Memory B cell (primary cell): Measurements from ENCODE around the gene SFRP5.

Experiments
- ATAC-seq: fragments of 150-1000 bp; cut with Tn5 transposase; 2 replicates; pipeline ENCODE4 v1.10.0; 2021; ENCODE audit warnings: low read depth, mild to moderate bottlenecking, moderate library complexity
- DNase-seq, 2 donors: peaks; one replicate each; pipeline ENCODE4 v3.0.0; 2022; ENCODE audit warnings: low spot score in 2 of 2
- H3K27ac Mint-ChIP-seq: one replicate; pipeline ENCODE4 v1.8.0; 2022; ENCODE audit warnings: mild to moderate bottlenecking, moderate library complexity, mixed read lengths
- H3K27me3 Mint-ChIP-seq: one replicate; pipeline ENCODE4 v1.8.0; 2022; ENCODE audit warnings: mixed read lengths
- H3K36me3 Mint-ChIP-seq: one replicate; pipeline ENCODE4 v1.8.0; 2022; ENCODE audit warnings: mild to moderate bottlenecking, mixed read lengths
- H3K4me1 Mint-ChIP-seq: one replicate; pipeline ENCODE4 v1.8.0; 2022; ENCODE audit warnings: mixed read lengths
- H3K4me3 Mint-ChIP-seq: one replicate; pipeline ENCODE4 v1.8.0; 2022; ENCODE audit warnings: mild to moderate bottlenecking, moderate library complexity, mixed read lengths
- H3K9me3 Mint-ChIP-seq: one replicate; pipeline ENCODE4 v1.8.0; 2022; ENCODE audit warnings: mixed read lengths

The SFRP5 gene

DNA sequence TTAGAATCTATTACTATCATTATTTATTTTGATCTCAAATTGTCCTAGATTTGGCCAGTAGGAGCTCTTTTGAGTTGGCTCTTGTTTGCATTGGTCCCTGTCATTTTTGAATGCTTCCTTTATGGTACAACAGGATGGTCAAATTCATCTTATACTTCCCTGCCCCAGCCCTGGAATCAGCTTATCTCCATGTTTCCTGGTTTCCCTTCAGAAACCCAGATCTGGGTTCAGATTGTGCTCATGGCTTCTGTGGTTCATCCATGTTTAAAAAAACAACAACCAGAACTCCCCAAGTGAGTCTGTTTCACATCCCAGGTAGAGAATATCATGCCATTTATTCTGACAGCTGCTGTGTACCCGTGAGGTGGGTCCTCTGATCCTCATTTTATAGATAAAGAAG is 24.2 kb downstream of the SFRP5 start:
- Mint-ChIP-seq H3K27me3 (no peaks in the 10 kb centered on the region), H3K27ac (no peak overlapping the region), H3K4me3 (no peak overlapping the region), H3K9me3 (no peaks in the 10 kb centered on the region), H3K4me1 (peaks cover 3% of the 10 kb centered on the region), H3K36me3 (peaks cover 39% of the 10 kb centered on the region)
- no peak for DNase-seq
- no peak for ATAC-seq

DNA sequence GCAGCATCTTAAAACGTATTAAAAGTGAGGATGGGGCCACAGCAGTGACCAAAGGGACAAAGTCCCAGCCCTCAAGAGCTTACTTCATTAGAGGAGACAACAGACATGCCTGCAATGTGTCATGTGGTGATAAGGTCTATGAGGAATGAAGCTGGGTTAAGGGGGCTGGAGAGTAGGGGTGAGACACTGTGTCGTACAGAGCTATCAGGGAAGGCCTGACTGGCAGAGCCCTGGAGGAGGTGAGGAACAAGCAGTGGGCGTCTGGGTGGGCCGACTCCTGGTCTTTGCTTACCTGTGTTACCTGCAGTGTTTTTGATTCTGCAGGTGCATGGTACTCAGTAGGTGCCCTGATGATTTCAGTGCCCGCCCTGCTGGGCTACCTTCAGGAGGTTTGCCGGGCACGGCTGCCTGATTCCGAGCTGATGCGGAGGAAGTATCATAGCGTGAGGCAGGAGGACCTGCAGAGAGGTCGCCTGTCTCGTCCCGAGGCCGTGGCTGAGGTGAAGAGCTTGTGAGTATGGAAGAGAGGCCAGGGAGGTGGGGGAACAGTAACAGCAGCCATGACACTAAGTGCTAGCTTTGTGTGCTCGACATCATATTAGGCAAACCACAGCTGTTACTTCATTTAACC is 27.3 kb downstream of the SFRP5 start:
- Mint-ChIP-seq H3K27me3 (no peaks in the 10 kb centered on the region), H3K4me1 (peaks cover 22% of the 10 kb centered on the region), H3K4me3 (no peak overlapping the region), H3K27ac (no peak overlapping the region), H3K36me3 (peaks cover 42% of the 10 kb centered on the region), H3K9me3 (no peaks in the 10 kb centered on the region)
- no peak for DNase-seq
- no peak for ATAC-seq

DNA sequence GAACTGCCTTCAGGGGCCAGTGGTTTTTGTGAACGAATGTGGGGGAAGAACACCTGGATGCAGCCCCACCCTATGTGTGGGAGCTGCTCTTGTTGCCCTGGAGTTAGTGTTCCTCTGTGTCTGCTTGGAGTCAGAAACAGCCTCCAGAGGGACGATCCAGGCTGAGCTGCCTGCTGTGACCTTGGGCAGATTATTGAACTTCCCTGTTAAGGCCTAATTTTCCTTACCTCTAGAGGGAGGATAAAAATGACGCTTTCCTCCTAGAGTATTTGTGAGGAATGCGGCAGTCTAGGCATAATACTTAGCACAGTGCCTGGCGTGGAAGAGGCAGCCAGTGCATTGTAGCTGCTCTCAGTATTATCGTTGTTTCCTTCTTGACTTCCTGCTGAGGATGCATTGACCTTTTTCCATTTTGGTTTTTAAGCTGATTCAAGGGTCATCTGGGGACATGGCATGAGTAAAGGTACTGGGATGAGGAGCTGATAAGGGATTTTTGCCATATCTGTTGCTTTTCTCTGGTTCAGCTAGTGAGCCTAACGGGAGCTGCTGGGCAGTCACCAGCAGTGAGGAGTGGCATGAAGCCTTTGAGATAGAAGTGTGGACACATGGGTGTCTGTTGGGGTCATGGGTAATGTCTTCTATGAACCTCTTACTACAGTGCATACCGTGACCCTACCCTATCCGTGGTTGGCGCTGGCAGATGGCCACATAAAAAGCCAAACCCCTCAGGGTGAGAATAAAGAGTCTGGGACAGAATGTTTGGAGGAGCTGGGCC is 28.4 kb downstream of the SFRP5 start:
- H3K4me1 Mint-ChIP-seq, result peaks cover 26% of the 10 kb centered on the region
- H3K4me3 Mint-ChIP-seq, result no peak overlapping the region
- H3K27ac Mint-ChIP-seq, result no peak overlapping the region
- no peak for DNase-seq
- H3K27me3 Mint-ChIP-seq, result no peaks in the 10 kb centered on the region
- no peaks in the 10 kb centered on the region for H3K9me3 Mint-ChIP-seq
- peaks cover 38% of the 10 kb centered on the region for H3K36me3 Mint-ChIP-seq
- no peak for ATAC-seq

DNA sequence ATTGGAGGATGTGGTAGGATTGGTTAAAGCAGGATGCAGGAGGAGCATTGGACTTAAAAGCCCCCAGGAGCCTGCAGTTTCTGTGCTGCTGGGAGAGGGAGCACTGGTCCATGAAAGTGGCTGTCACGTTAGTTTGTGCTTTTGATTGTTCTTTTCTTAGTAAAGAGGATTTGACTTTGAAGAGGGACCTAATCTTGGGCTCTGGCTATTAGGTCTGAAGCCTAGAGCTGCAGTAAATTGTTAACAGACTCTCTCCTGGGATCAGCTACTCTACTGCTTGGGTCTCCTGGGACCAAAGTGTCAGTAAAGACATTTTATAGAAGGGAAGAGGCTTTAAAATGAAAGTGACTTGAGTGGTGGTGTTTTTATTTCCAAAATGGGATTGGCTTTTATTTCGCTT is 31.2 kb downstream of the SFRP5 start:
- H3K4me3 Mint-ChIP-seq, result no peak overlapping the region
- no peak overlapping the region for H3K27ac Mint-ChIP-seq
- no peak for ATAC-seq
- peaks cover 29% of the 10 kb centered on the region for H3K36me3 Mint-ChIP-seq
- H3K4me1 Mint-ChIP-seq, result peaks cover 42% of the 10 kb centered on the region
- no peak for DNase-seq
- H3K9me3 Mint-ChIP-seq, result no peaks in the 10 kb centered on the region
- H3K27me3 Mint-ChIP-seq, result no peaks in the 10 kb centered on the region

DNA sequence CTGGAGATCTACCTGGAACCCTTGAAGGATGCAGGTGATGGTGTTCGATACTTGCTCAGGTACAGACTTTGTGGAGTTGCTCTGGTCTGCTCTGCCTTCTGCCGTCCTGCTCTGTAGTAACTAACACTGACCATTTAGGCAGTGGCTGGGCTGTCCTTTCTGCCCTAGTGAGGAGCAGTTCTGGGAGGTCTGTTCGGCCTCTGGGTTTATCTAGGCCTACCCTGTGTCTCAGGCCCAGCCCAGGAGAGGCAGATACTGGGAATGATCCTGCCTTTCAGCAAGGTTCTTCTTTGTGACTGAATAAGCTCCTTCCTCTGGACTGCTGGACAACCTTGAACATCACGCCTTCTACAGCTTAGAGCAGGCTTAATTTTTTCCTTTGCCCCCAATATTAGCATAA is 33.2 kb downstream of the SFRP5 start:
- peak overlapping the region; percentile 98 for H3K4me3 Mint-ChIP-seq
- peaks cover 20% of the 10 kb centered on the region for H3K36me3 Mint-ChIP-seq
- H3K9me3 Mint-ChIP-seq, result no peaks in the 10 kb centered on the region
- peak overlapping the region; percentile 97 for H3K27ac Mint-ChIP-seq
- DNase-seq, result no peak
- ATAC-seq, result no peak
- peaks cover 42% of the 10 kb centered on the region for H3K4me1 Mint-ChIP-seq
- no peaks in the 10 kb centered on the region for H3K27me3 Mint-ChIP-seq

DNA sequence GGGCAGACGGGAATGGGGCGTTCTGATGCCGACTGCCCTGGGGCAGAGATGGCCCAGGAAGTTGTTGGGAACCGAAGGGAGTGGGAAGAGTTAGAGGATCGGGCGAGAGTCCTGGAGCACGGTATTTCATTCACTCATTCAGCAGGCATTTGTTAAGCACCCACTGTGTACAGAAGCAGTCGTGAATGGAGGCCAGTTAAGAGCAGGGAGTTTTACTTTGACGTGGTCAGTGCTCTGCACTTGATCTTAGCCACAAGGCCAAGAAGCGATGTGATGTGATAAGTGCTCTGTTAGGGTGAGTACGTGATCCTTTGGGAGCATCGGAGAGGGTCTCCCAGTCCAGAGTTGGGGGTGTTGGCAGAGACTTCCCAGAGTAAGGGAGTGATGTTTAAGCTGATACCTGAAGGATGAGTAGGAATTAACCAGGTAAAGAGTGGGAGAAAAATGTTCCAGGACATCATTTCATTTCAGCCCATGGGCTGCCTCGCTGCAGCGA is 34.0 kb downstream of the SFRP5 start:
- ATAC-seq (no peak), DNase-seq (no peak)
- H3K27me3 Mint-ChIP-seq, result no peaks in the 10 kb centered on the region
- peak overlapping the region; percentile 98 for H3K4me3 Mint-ChIP-seq
- H3K9me3 Mint-ChIP-seq, result no peaks in the 10 kb centered on the region
- peaks cover 15% of the 10 kb centered on the region for H3K36me3 Mint-ChIP-seq
- peaks cover 39% of the 10 kb centered on the region for H3K4me1 Mint-ChIP-seq
- H3K27ac Mint-ChIP-seq, result peak overlapping the region; percentile 97

DNA sequence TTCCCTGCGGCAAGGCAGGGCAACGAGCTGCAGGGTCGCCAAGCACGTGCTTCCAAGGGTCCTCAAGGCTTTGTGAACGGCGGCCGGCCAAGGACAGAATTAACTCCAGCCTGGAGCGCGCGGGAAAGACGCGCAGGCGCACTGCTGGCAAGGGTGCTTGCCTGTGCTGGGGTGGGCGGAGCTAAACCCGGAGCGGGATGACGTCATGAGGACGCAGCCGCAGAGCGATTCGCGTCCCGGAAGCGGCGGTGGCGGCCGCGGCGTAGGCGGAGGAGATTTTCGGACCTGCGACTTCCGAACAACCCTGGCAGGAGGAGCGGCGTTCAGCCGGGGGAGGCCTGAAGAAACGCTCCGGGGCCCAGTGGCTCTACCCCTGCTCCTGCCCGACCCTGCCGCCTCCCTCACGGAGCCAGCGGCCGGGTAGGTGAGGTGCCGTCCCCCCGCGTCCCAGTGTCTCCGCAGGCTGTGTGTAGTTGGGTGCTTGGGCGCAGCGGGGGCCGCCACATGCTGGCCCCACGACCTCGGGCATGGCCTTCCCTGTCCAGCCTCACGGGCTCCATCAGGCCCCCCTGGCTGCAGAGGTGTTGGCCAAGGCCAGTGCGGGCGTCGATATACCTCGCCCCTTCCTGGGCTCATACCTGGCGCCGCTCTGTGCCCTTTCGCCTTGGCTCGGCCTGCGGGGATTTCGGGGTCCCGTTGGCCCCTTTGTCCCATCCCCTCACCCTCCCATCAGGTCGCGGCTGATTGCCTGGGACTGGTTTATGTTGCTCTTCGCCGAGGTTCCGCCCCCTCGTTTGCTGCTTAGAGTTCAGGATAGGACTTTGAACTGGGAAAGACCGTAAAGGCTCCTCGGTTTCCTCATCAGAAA is 34.7 kb downstream of the SFRP5 start, which contains the start of gene ZFYVE27:
TSS of gene ZFYVE27 (plus strand) at position 227 of the 868 bp plus-strand sequence. CDS start 1,350 bp downstream, outside the sequence.
- Mint-ChIP-seq H3K36me3 (peaks cover 13% of the 10 kb centered on the region), H3K4me3 (peak within 1 kb of the TSS; percentile 98), H3K4me1 (peaks cover 37% of the 10 kb centered on the region), H3K27ac (peak within 1 kb of the TSS; percentile 97), H3K9me3 (no peaks in the 10 kb centered on the region), H3K27me3 (no peaks in the 10 kb centered on the region)
- ATAC-seq, result peak; percentile 90
- DNase-seq, result peak; percentile 95

DNA sequence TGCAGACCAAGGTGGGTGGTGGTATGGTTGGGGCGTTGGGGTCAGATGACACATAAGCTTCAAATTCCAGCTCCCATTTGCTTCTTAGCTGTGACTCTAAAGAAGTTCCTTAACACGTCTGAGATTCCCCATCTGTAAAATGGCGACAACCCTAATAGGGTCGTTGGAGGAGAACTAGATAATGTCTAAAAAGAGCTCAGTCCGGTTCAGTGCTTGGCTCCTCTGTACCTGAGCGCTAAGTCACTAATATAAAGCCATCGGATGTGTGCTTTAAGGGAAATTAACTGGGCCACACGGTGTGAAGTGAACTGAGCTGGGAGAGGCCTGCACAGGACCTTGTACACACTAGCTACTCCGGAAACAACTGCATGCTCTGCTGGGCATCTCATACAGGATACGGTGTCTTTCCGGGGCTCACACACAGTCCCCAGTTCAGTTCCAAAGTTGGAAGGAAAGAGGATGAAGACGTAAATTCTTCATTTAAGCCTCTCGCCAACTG is 35.3 kb downstream of the SFRP5 start:
- Mint-ChIP-seq H3K4me1 (peaks cover 36% of the 10 kb centered on the region), H3K27me3 (no peaks in the 10 kb centered on the region), H3K27ac (peak overlapping the region; percentile 97), H3K4me3 (peak overlapping the region; percentile 98), H3K36me3 (peaks cover 11% of the 10 kb centered on the region), H3K9me3 (no peaks in the 10 kb centered on the region)
- DNase-seq, result no peak
- ATAC-seq, result peak; percentile 28

DNA sequence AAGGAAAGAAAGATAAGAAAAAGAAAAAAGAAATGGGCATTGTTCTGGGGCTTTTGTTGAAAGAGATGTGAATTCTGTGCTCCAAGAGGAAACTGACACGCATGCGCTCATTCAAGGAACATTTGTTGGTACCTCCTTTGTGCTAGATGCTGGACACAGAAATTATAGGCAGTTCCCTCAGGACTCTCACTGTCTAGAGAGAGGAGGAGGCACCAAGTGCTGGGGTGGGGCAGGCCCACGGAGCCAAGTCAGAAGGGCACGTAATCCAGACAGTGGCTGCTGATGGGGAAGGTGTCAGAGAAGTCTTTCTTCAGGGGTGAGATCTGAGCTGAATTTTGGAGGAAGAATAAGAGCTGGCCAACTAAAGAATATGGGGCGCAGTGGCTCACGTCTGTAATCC is 37.8 kb downstream of the SFRP5 start:
- no peak overlapping the region for H3K4me3 Mint-ChIP-seq
- ATAC-seq (no peak), DNase-seq (no peak)
- H3K9me3 Mint-ChIP-seq, result no peaks in the 10 kb centered on the region
- H3K36me3 Mint-ChIP-seq, result peaks cover 2% of the 10 kb centered on the region
- no peak overlapping the region for H3K27ac Mint-ChIP-seq
- H3K4me1 Mint-ChIP-seq, result peaks cover 18% of the 10 kb centered on the region
- H3K27me3 Mint-ChIP-seq, result peaks cover 2% of the 10 kb centered on the region

DNA sequence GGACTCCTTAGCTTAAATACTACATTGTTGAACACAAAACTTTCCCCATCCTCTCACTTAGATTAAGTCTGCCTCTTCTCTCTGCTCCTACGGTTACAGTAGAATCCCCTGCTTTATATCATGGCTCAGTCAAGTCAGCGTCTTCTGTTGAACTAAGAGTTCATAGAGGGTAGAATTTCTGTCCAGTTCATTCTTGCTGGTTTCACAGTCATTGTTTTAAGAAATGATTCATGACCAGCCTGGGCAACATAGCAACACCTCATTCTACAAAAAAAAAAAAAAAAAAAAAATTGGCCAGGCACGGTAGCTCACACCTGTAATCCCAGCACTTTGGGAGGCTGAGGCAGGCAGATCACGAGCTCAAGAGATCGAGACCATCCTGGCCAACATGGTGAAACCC is 38.5 kb downstream of the SFRP5 start:
- H3K9me3 Mint-ChIP-seq, result no peaks in the 10 kb centered on the region

DNA sequence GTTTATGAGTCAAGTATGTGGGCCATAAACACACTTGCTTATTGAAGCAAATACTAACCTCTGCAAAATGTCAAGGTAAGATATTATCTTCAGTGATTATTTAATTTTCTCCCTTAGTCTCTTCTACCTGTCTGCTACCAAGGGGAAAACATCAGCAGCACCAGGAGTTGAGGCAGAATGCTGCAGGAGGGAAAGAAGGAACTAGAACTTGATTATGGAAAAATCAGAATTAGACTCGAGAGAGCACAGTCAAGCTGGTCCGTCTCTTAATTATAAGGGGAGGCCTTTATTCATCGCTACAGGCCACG is 39.8 kb downstream of the SFRP5 start:
- Mint-ChIP-seq H3K4me3 (no peak overlapping the region), H3K27ac (no peak overlapping the region), H3K4me1 (peaks cover 6% of the 10 kb centered on the region), H3K36me3 (no peaks in the 10 kb centered on the region), H3K27me3 (peaks cover 2% of the 10 kb centered on the region), H3K9me3 (no peaks in the 10 kb centered on the region)
- ATAC-seq, result no peak
- DNase-seq, result no peak

More for the DNA sequence above, 38.5 kb downstream of the SFRP5 start:
- DNase-seq (no peak), ATAC-seq (no peak)
- Mint-ChIP-seq H3K36me3 (peaks cover 2% of the 10 kb centered on the region), H3K4me3 (no peak overlapping the region), H3K27me3 (peaks cover 2% of the 10 kb centered on the region), H3K27ac (no peak overlapping the region), H3K4me1 (peaks cover 14% of the 10 kb centered on the region)

DNA sequence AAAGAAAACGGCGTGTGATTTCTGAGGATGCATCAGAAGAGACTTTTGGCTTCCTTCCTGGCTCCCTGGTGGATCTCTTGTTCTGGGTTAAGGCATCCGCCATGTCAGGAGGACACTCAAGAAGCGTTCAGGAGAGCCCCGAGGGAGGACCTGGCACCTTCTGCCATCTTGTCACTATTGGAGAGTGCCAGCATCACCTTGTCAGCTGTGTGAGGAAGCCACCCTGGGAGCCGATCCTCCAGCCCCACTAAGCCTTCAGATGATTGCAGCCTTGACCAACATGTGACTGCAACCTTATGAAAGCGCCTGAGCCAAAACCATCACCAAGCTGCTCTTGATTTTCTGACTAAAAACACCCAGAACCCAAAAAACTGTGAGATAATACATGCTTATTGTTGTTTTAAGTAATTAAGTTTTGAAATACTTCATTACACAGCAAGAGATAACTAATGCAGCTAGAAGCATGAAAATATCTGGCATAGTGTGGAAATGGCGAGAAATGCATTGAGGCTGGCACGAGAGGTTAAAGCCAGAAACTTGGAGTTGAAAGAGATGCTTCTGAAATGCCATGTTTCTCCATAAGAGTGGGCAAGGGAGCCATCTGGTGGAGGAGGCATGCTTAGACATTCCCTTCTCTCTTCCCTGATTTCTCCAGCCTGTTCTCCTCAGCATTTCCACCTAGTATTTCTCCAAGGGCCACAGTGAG is 40.3 kb downstream of the SFRP5 start:
- ATAC-seq (peak; percentile 62), DNase-seq (peak in 1 of 2 donors; percentile 51)
- Mint-ChIP-seq H3K4me1 (peaks cover 4% of the 10 kb centered on the region), H3K4me3 (no peak overlapping the region), H3K9me3 (no peaks in the 10 kb centered on the region), H3K36me3 (no peaks in the 10 kb centered on the region), H3K27me3 (peaks cover 2% of the 10 kb centered on the region), H3K27ac (no peak overlapping the region)

DNA sequence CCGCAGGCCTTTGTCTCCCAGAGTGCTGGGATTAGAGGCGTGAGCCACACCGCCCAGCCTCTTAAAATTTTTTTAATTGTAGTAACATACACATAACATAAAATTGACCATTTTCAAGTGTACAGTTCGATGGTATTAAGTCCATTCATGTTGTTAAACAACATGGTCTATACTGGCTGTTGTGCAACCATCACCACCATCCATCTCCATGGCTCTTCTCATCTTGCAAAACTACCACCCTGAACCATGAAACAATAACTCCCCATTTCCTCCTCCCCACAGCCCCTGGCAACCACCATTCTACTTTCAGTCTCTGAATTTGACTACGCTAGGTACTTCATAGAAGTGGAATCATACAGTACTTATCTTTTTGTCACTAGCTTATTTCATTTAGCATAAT is 42.8 kb downstream of the SFRP5 start:
- no peak overlapping the region for H3K4me3 Mint-ChIP-seq
- ATAC-seq, result no peak

More for the DNA sequence above, 42.8 kb downstream of the SFRP5 start:
- Mint-ChIP-seq H3K4me1 (no peaks in the 10 kb centered on the region), H3K27ac (no peak overlapping the region), H3K9me3 (no peaks in the 10 kb centered on the region), H3K36me3 (no peaks in the 10 kb centered on the region), H3K27me3 (peaks cover 2% of the 10 kb centered on the region)
- no peak for DNase-seq
